Measurements from ENCODE around the gene PNMA8A. TPM values are rescaled to one million over a fixed set of nuclear protein-coding genes. Genes with fewer than 3 reads are reported as not detected.

Gene PNMA8A
- total and polyA plus RNA-seq, 7 donors = 0.11 to 3.8 (median 0.93) TPM

DNA sequence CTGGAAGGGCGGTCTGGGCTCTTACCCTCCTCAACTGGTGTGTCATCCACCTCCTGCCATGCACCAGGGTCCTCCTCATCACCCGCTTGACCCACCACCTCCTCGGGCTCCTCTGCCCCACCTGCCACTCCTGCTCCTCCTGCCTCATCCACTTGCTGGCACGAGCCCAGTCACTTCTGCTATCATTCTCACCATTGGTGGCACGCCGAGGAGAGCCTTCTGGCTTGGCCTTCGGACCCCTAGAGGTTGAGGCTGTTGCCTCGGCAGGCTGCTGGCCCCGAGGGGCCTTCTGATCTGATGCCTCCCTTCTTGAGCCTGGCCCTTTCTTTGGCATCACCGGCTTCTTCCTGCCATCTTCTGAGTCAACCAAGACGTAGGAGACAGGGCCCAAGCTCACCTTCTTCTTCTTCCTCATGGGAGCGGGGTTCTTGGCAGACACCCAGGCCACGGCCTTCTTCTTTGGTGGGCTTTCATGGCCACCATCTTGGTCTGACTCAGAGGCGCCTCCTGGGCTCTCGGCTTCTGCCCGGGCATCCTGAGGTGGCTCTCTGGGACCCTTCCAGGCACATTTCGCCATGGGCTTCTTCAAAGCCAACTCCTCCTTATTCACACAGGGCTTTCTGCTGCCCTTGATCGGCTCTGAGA lies 1.7 kb downstream of the PNMA8A start:
- TF ChIP-seq, protein P1, sequence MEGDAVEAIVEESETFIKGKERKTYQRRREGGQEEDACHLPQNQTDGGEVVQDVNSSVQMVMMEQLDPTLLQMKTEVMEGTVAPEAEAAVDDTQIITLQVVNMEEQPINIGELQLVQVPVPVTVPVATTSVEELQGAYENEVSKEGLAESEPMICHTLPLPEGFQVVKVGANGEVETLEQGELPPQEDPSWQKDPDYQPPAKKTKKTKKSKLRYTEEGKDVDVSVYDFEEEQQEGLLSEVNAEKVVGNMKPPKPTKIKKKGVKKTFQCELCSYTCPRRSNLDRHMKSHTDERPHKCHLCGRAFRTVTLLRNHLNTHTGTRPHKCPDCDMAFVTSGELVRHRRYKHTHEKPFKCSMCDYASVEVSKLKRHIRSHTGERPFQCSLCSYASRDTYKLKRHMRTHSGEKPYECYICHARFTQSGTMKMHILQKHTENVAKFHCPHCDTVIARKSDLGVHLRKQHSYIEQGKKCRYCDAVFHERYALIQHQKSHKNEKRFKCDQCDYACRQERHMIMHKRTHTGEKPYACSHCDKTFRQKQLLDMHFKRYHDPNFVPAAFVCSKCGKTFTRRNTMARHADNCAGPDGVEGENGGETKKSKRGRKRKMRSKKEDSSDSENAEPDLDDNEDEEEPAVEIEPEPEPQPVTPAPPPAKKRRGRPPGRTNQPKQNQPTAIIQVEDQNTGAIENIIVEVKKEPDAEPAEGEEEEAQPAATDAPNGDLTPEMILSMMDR (IDR thresholded peaks at IDR 0.05) = no peak
- Histone ChIP-seq H3K4me1 (peaks cover 3% of the 10 kb centered on the region), H3K27ac (no peak overlapping the region), H3K9me3 (no peaks in the 10 kb centered on the region), H3K36me3 (ENCODE audit: insufficient read depth in 1 of 2, low read depth in 1 of 2) (no peaks in the 10 kb centered on the region), H3K4me3 (no peak overlapping the region), H3K27me3 (ENCODE audit: insufficient read depth in 3 of 3, low read length in 2 of 3) (peaks cover 0 to 35% (median 17%) of the 10 kb centered on the region in 3 donors)
- no peak for ATAC-seq
- intact Hi-C loops (cut with DNase I) = no loop called here
- DNase-seq = no peak
- WGBS, 3 donors = 95 to 98% (median 96%) methylated on average over 18 of the region's 18 CpGs

DNA sequence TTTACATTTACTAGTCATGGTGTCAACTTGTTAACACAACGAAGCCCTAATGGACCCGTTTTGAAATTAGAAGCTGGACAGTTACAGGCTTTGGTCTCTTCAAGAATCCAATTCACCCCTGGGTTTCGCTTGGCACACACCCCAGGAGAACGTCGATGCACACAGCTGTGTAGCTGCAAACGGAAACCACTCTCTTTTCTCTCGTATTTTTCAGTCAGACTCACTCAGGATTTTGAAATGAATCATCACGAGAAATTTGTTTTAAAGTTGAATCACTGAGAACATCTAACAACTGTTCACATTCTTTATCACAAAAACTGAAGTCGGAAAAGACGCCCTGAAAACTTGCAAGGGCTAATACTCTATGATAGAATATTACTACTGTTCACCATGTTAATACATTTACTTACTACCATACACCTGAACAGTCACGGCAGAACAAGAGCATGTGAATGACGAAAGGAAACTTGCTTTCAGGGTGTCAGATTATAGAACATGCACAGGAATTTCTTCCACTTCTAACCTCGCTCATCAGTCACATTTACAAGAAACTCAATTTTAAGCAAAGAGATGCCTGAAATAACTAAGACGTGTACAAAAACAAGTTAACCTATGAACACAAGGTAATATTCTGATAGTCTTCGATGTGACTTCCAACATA lies 4.7 kb downstream of the PNMA8A start:
- intact Hi-C loops (cut with DNase I) = no loop called here
- 28 to 53% (median 33%) methylated on average over 15 of the region's 15 CpGs for WGBS, 3 donors
- Histone ChIP-seq H3K4me1 (peaks cover 3% of the 10 kb centered on the region), H3K9me3 (no peaks in the 10 kb centered on the region), H3K36me3 (ENCODE audit: insufficient read depth in 1 of 2, low read depth in 1 of 2) (no peaks in the 10 kb centered on the region), H3K27me3 (ENCODE audit: insufficient read depth in 3 of 3, low read length in 2 of 3) (peaks cover 0 to 18% (median 15%) of the 10 kb centered on the region in 3 donors), H3K27ac (no peak overlapping the region), H3K4me3 (no peak overlapping the region)
- ATAC-seq (peak in 1 of 4 donors; percentile 32), DNase-seq (peak; percentile 60 to 75)
- TF ChIP-seq, protein P1 (IDR thresholded peaks at IDR 0.05) = no peak

DNA sequence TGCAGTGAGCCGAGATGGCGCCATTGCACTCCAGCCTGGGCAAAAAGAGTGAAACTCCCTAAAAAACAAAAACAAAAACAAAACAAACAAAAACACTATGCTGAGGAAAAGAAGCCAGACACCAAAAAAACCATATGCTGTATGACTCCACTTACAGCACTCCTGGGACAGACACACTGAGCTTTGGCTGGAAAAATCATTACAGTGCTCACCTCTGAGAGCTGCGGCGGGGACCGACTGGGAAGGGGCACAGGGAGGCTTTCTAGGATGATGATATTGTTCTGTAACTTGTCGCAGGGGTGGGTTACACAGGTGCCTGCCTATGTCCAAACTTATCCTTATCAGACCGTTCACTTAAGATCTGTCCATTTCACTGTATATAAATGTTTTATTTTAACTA lies 7.8 kb downstream of the PNMA8A start:
- H3K4me1 ChIP-seq = no peaks in the 10 kb centered on the region
- ATAC-seq (no peak), DNase-seq (no peak)
- no peaks in the 10 kb centered on the region for H3K36me3 ChIP-seq (ENCODE audit: insufficient read depth in 1 of 2, low read depth in 1 of 2)
- TF ChIP-seq, protein P1 (IDR thresholded peaks at IDR 0.05) = no peak
- no peak overlapping the region for H3K27ac ChIP-seq
- peaks cover 0 to 3% (median 2%) of the 10 kb centered on the region in 3 donors for H3K27me3 ChIP-seq (ENCODE audit: insufficient read depth in 3 of 3, low read length in 2 of 3)
- intact Hi-C loops (cut with DNase I) = no loop called here
- H3K4me3 ChIP-seq = no peak overlapping the region
- 62 to 84% (median 74%) methylated on average over 7 of the region's 7 CpGs for WGBS, 3 donors
- H3K9me3 ChIP-seq = no peaks in the 10 kb centered on the region

DNA sequence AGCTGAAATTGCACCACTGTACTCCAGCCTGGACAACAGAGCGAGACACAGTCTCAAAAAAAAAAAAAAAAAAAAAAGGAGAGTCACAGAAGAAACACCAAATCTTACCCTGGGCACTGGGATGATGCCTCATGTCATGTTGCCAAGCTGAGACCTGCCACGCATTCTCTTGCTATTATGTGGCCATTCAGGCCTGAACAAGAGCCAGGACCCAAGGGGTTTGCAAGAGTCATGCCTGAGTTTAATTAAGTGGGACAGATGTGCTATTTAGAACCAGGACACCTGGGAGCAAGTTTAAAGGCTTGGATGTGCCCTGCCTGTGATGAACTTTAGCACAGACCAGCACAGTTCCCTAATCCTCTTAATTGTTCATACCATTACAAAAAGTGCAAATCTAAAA lies 9.8 kb downstream of the PNMA8A start:
- WGBS, 3 donors = 66 to 93% (median 69%) methylated on average over 2 of the region's 2 CpGs
- intact Hi-C loops (cut with DNase I) = no loop called here
- ATAC-seq (no peak), DNase-seq (no peak)
- Histone ChIP-seq H3K27me3 (ENCODE audit: insufficient read depth in 3 of 3, low read length in 2 of 3) (peaks cover 0 to 3% (median 2%) of the 10 kb centered on the region in 3 donors), H3K4me3 (no peak overlapping the region), H3K9me3 (no peaks in the 10 kb centered on the region), H3K4me1 (no peaks in the 10 kb centered on the region), H3K27ac (no peak overlapping the region), H3K36me3 (ENCODE audit: insufficient read depth in 1 of 2, low read depth in 1 of 2) (no peaks in the 10 kb centered on the region)
- TF ChIP-seq, protein P1 (IDR thresholded peaks at IDR 0.05) = no peak
